K562 (cell line): ENCODE results near the gene DNAH1. TPM values are rescaled to one million over a fixed set of nuclear protein-coding genes. Genes with fewer than 3 reads are reported as not detected.

Source experiments
- ATAC-seq: fragments of 200-7000 bp; cut with Tn5 transposase; 3 replicates; pipeline ENCODE4 v1.9.1; 2020; ENCODE audit warnings: moderate library complexity
- BruUV-seq: library from RNA; stranded (reverse); fragments of 400-500 nt; replicated peaks from 2 replicates; lab custom pipeline; 2021; lab: Mats Ljungman, UMichigan
- CTCF ChIA-PET: fragments of 300-600 bp; formaldehyde crosslinking; extraction: SDS; loops from one replicate; lab custom pipeline; 2021; ENCODE audit warnings: low intra/inter-chr PET ratio; lab: Yijun Ruan, JAX
- POLR2A ChIA-PET: fragments of 300-600, 350-650 bp; sonication (Branson Sonifier 250); formaldehyde crosslinking; extraction: SDS; loops from one replicate; lab custom pipeline; 2021; ENCODE audit warnings: antibody characterized with exemption, inconsistent platforms; lab: Yijun Ruan, JAX
- DNase-seq, 4 experiments: peaks; one replicate each; pipeline versions ENCODE4 v3.0.0 to v3.0.0-alpha.2; 2011 to 2018; ENCODE audit warnings: low spot score in 3 of 4, mixed read lengths in 3 of 4; ENCODE audit errors: extremely low read depth in 1 of 4
- FAIRE-seq: peaks from 2 replicates; lab custom pipeline; 2011; peaks lifted over from hg19 to GRCh38; lab: Jason Lieb, UNC
- H2AFZ ChIP-seq: 2 replicates; pipeline ENCODE4 v1.6.0; 2011; ENCODE audit warnings: low read depth, low read length, control low read depth, inconsistent platforms
- H3K27ac ChIP-seq: fragments of 200-600 bp; 3 replicates; pipeline ENCODE4 v1.8.0; 2011; ENCODE audit warnings: low read depth, mild to moderate bottlenecking, control low read depth, inconsistent platforms, low read length, moderate library complexity, mixed read lengths; ENCODE audit errors: extremely low read depth
- H3K27me3 ChIP-seq, 2 experiments: fragments of 300-600 bp in 1 of 2; 2 replicates in 1 of 2; 3 replicates in 1 of 2; pipeline versions ENCODE4 v1.6.0 to v1.8.0; 2011; ENCODE audit warnings: inconsistent platforms in 2 of 2, low read length in 2 of 2, mild to moderate bottlenecking in 1 of 2, mixed read lengths in 1 of 2, moderate library complexity in 1 of 2; ENCODE audit not compliant: control insufficient read depth in 2 of 2, insufficient read depth in 2 of 2
- H3K36me3 ChIP-seq: fragments of 300-600 bp; 3 replicates; pipeline ENCODE4 v1.8.0; 2011; ENCODE audit warnings: mild to moderate bottlenecking, low read length, inconsistent platforms; ENCODE audit not compliant: control insufficient read depth, insufficient read depth
- H3K4me1 ChIP-seq, 2 experiments: fragments of 200-600 bp in 1 of 2; replicated peaks in 1 of 2; 2 replicates in 1 of 2; 3 replicates in 1 of 2; pipeline versions ENCODE4 v1.5.1 to v1.8.0; 2011; ENCODE audit warnings: inconsistent platforms in 2 of 2, low read length in 2 of 2, mild to moderate bottlenecking in 1 of 2, mixed read lengths in 1 of 2, moderate library complexity in 1 of 2; ENCODE audit not compliant: control insufficient read depth in 2 of 2, insufficient read depth in 2 of 2
- H3K4me2 ChIP-seq: 2 replicates; pipeline ENCODE4 v1.6.1; 2011; ENCODE audit warnings: low read length, control low read depth, inconsistent platforms, mixed read lengths; ENCODE audit not compliant: insufficient read depth
- H3K4me3 ChIP-seq: fragments of 200-600 bp; sonication (generic), shearing (Covaris generic); 2 replicates; pipeline ENCODE4 v1.5.1; 2016; ENCODE audit warnings: control low read depth, inconsistent platforms
- H3K79me2 ChIP-seq: fragments of 200-600 bp; 3 replicates; pipeline ENCODE4 v1.8.0; 2011; ENCODE audit warnings: low read length, inconsistent platforms; ENCODE audit not compliant: control insufficient read depth, insufficient read depth
- H3K9ac ChIP-seq, 2 experiments: 2 replicates each; pipeline versions ENCODE4 v1.6.0 to v1.6.1; 2011; ENCODE audit warnings: low read depth in 2 of 2, low read length in 2 of 2, control low read depth in 1 of 2, inconsistent platforms in 1 of 2, mild to moderate bottlenecking in 1 of 2, mixed read lengths in 1 of 2; ENCODE audit not compliant: insufficient read depth in 1 of 2
- H3K9me1 ChIP-seq: one replicate; pipeline ENCODE4 v1.6.0; 2011; ENCODE audit warnings: inconsistent platforms, mild to moderate bottlenecking, low read length, moderate library complexity; ENCODE audit not compliant: control insufficient read depth, insufficient read depth
- H3K9me3 ChIP-seq: replicated peaks from 2 replicates; pipeline ENCODE4 v1.5.1; 2011; ENCODE audit warnings: low read depth, low read length, inconsistent platforms; ENCODE audit not compliant: control insufficient read depth, insufficient read depth
- H4K20me1 ChIP-seq: replicated peaks from 2 replicates; pipeline ENCODE4 v1.6.1; 2011; ENCODE audit warnings: low read length, inconsistent platforms, mixed read lengths; ENCODE audit not compliant: control insufficient read depth, insufficient read depth
- NCOR1 ChIP-seq: fragments of 450-650 bp; IDR thresholded peaks from 2 replicates; pipeline ENCODE4 v1.6.1; 2016; ENCODE audit warnings: mild to moderate bottlenecking, moderate library complexity
- PKNOX1 ChIP-seq: fragments of 450-650 bp; IDR thresholded peaks from 2 replicates; pipeline ENCODE4 v1.6.1; 2016
- RBFOX2 ChIP-seq: fragments of 200-400 bp; formaldehyde crosslinking; IDR thresholded peaks from 2 replicates; pipeline ENCODE4 v1.6.1; 2017; ENCODE audit warnings: low read depth, mild to moderate bottlenecking, low read length, moderate library complexity
- SPI1 ChIP-seq: IDR thresholded peaks from 2 replicates; pipeline ENCODE4 v1.6.1; 2011; ENCODE audit warnings: low read depth, low read length, control low read depth, borderline replicate concordance
- ZBTB49 ChIP-seq: sonication (generic); formaldehyde crosslinking; IDR thresholded peaks from 2 replicates; pipeline ENCODE4 v1.8.0; 2022; ENCODE audit warnings: missing genetic modification reagents, mild to moderate bottlenecking, borderline replicate concordance
- WGBS: fragments of 100-300 bp; shearing (Covaris generic); methylation state at CpG from one replicate; pipeline ENCODE4 v1.1.6; 2016; ENCODE audit warnings: low coverage, mixed read lengths; ENCODE audit not compliant: insufficient coverage; ENCODE audit errors: missing lambda C conversion rate; 5-methylcytosine and 5-hydroxymethylcytosine counted together
- in situ Hi-C: fragments of 300-500 bp; cut with MboI; formaldehyde crosslinking; loops from 4 replicates; pipeline ENCODE4 v1.15.0; 2018; ENCODE audit warnings: inconsistent platforms, mixed read lengths
- intact Hi-C: fragments of 100-400 bp; cut with micrococcal nuclease; formaldehyde crosslinking; loops from 2 replicates; pipeline ENCODE4 v1.14.2; 2022
- polyA plus RNA-seq, 8 experiments: library from polyadenylated mRNA; depleted of rRNA in 4 of 8; stranded (reverse) in 5 of 8; unstranded in 3 of 8; fragments of >200 nt; fragmentation: Nextera tagmentation in 2 of 8; fragmentation: Illumina TruSeq in 1 of 8; extraction: Ambion mirVana in 2 of 8; extraction: Trizol in 1 of 8; gene quantifications; 2 replicates each; pipeline versions ENCODE4 v1.2.1 to v1.2.3, GENCODE V29; 2011 to 2014; ENCODE audit warnings: inconsistent platforms in 1 of 8, missing spikeins in 1 of 8
- total RNA-seq, 7 experiments: library from RNA; depleted of rRNA in 6 of 7; stranded (reverse); fragments of >200 nt in 6 of 7; fragmentation: Illumina TruSeq in 2 of 7; extraction: Trizol in 2 of 7; gene quantifications; 2 replicates each; pipeline versions ENCODE4 v1.2.1 to v1.2.3, GENCODE V29; 2011 to 2021; ENCODE audit warnings: low replicate concordance in 1 of 7
- TF ChIP-seq, protein P1 (sequence below): sonication (generic); formaldehyde crosslinking; IDR thresholded peaks from 2 replicates; pipeline ENCODE4 v1.8.0; 2022; ENCODE audit warnings: missing genetic modification reagents, mild to moderate bottlenecking, moderate library complexity, borderline replicate concordance

The DNAH1 gene
- total and polyA plus RNA-seq, 9 of the 15 experiments (the other 6 are each of a cell fraction or from before 2014, with no cell fraction given): 0.04 to 0.84 (median 0.50) TPM

DNA sequence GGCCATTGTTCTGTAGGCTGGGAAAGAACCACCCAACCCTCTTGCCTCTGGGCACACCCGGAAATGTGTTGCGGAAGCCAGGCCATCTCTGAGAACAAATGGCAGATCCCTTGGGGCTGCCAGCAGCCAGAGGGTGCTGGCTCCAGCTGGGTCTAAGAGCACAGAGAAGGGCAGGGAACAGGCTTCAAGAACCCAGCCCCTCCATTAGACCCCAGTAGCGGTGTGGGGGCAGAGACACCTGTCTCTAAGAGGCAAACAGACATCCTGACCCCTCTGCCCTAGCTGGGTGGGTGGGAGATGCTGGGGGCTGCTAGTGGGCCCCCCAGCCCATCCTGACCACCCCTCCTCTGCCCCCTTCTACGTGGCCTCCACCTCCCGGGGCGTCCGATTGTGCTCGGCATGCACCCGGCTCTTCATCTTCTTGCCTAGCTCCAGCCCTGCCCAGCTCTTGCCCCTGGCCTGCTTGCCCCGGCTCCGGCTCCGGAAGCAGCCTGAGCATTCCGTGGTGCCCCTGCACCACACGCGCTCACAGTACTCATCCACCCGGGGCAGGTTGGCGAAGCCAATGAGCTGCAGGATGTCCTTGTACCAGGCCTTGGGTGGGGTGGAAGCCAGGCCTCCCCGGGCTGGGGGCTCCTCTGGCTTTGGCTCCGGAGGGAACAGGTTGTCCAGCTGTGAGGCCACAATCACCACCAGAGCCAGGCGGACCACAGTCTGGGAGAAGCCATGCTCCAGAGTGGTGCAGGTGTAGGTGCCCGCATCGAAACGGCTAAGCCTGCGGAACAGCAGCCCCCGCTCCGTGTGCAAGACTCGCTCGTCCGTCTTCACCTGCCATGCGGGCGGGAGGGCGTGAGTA lies 119.4 kb downstream of the DNAH1 start:
- Histone ChIP-seq H3K9ac (no peak overlapping the region), H3K36me3 (no peaks in the 10 kb centered on the region), H3K4me2 (no peak overlapping the region), H3K27me3 (no peaks in the 10 kb centered on the region; a peak in 1 of 5 replicates), H3K79me2 (no peaks in the 10 kb centered on the region), H2AFZ (no peak overlapping the region), H3K27ac (no peak overlapping the region), H4K20me1 (no peaks in the 10 kb centered on the region), H3K4me1 (peaks cover 0 to 17% of the 10 kb centered on the region in 2 experiments; a peak in 4 of 5 replicates), H3K9me3 (no peaks in the 10 kb centered on the region), H3K4me3 (no peak overlapping the region), H3K9me1 (no peaks in the 10 kb centered on the region)
- in situ Hi-C loops (no loop called here), intact Hi-C loops (no loop called here)
- WGBS: 42% methylated on average over 21 of the region's 32 CpGs
- ATAC-seq (no peak), DNase-seq (no peak), FAIRE-seq (no peak)
- ChIA-PET POLR2A (interaction anchor here (0.7 kb wide), 1 partner anchor 16 kb away, joined by 4 read pairs; no protein-coding TSS in a partner anchor), CTCF (no interaction called here)
- no TSS peak for BruUV-seq
- TF ChIP-seq RBFOX2: no peak

GRCh38 chr3:52436500-52437149 lies 120.5 kb downstream of the DNAH1 start:
- no peaks in the 10 kb centered on the region for H3K9me3 ChIP-seq
- no peak overlapping the region for H3K9ac ChIP-seq
- H4K20me1 ChIP-seq: no peaks in the 10 kb centered on the region
- TF ChIP-seq SPI1: 0 out of 2 replicates have a peak, but pooled peaks have one; percentile 14
- TF ChIP-seq NCOR1: no peak
- TF ChIP-seq, protein P1, sequence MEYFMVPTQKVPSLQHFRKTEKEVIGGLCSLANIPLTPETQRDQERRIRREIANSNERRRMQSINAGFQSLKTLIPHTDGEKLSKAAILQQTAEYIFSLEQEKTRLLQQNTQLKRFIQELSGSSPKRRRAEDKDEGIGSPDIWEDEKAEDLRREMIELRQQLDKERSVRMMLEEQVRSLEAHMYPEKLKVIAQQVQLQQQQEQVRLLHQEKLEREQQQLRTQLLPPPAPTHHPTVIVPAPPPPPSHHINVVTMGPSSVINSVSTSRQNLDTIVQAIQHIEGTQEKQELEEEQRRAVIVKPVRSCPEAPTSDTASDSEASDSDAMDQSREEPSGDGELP (CRISPR knock-in tag): 0 out of 2 replicates have a peak, but pooled peaks have one; percentile 4
- no peak for TF ChIP-seq ZBTB49 (CRISPR knock-in tag)
- TF ChIP-seq PKNOX1: no peak
- H3K27me3 ChIP-seq: no peaks in the 10 kb centered on the region; a peak in 1 of 5 replicates
- H3K36me3 ChIP-seq: no peaks in the 10 kb centered on the region
- no peak overlapping the region for H2AFZ ChIP-seq
- no peaks in the 10 kb centered on the region for H3K9me1 ChIP-seq
- BruUV-seq: no TSS peak
- no peak overlapping the region for H3K4me3 ChIP-seq
- ChIA-PET POLR2A (interaction anchor here (0.7 kb wide), 1 partner anchor 15 kb away, joined by 4 read pairs; no protein-coding TSS in a partner anchor), CTCF (no interaction called here)
- WGBS: 25% methylated on average over 11 of the region's 13 CpGs
- in situ Hi-C loops: no loop called here
- no peak for DNase-seq
- ATAC-seq: no peak
- H3K79me2 ChIP-seq: no peaks in the 10 kb centered on the region
- no peak overlapping the region for H3K27ac ChIP-seq
- intact Hi-C loops: no loop called here
- no peak overlapping the region for H3K4me2 ChIP-seq
- H3K4me1 ChIP-seq: peaks cover 0 to 19% of the 10 kb centered on the region in 2 experiments; a peak in 4 of 5 replicates
- no peak for FAIRE-seq
